ENCODE data around the gene ZBP1. TPM values are rescaled to one million over a fixed set of nuclear protein-coding genes. Genes with fewer than 3 reads are reported as not detected.

The ZBP1 gene
- total RNA-seq, 1 experiment from 2014 or later = not detected

GRCh38 chr20:57586370-57586793 is 33.8 kb downstream of the ZBP1 start:
- intact Hi-C loops (cut with micrococcal nuclease; ENCODE audit: unreplicated experiment) = no loop called here
- POLR2A ChIA-PET = no interaction called here
- CTCF ChIA-PET = interaction anchor here (1.2 kb wide), 1 partner anchor 10 kb away, joined by 4 read pairs; no protein-coding TSS in a partner anchor

GRCh38 chr20:57585466-57586213 is 34.6 kb downstream of the ZBP1 start:
- Histone ChIP-seq H3K27me3 (replicated peaks; ENCODE audit: control insufficient read depth, insufficient read depth, low read length) (no peaks in the 10 kb centered on the region), H3K4me3 (ENCODE audit: low read depth, low read length) (no peak overlapping the region), H3K9me3 (peaks cover 9% of the 10 kb centered on the region), H3K36me3 (ENCODE audit: control insufficient read depth, insufficient read depth, low read length) (no peaks in the 10 kb centered on the region), H3K4me1 (peaks cover 4% of the 10 kb centered on the region; the same call in 1 of the 2 replicates)
- Mint-ChIP-seq H3K4me3 (ENCODE audit: unreplicated experiment) (no peak overlapping the region), H3K27ac (ENCODE audit: unreplicated experiment) (no peak overlapping the region), H3K4me1 (ENCODE audit: low read depth, unreplicated experiment) (no peaks in the 10 kb centered on the region), H3K27me3 (ENCODE audit: insufficient read depth, unreplicated experiment) (peaks cover 4% of the 10 kb centered on the region), H3K9me3 (ENCODE audit: unreplicated experiment) (no peaks in the 10 kb centered on the region), H3K36me3 (ENCODE audit: insufficient read depth, unreplicated experiment) (no peaks in the 10 kb centered on the region)
- no peak for DNase-seq
- no peak for TF ChIP-seq CTCF (IDR thresholded peaks at IDR 0.05; ENCODE audit: insufficient read depth in 1 of 2, low read depth in 1 of 2, low read length in 1 of 2, severe bottlenecking in 1 of 2, unreplicated experiment in 1 of 2)
- ChIA-PET CTCF (interaction anchor here (0.7 to 1.3 kb wide), 4 partner anchors 11 to 284 kb away, joined by 3 to 4 read pairs (median 4); no protein-coding TSS in a partner anchor), POLR2A (no interaction called here)
- BruUV-seq (replicated peaks) = no TSS peak
- intact Hi-C loops (cut with micrococcal nuclease; ENCODE audit: unreplicated experiment) = no loop called here

More at GRCh38 chr20:57586370-57586793, 33.8 kb downstream of the ZBP1 start:
- no TSS peak for BruUV-seq (replicated peaks)
- Mint-ChIP-seq H3K4me3 (ENCODE audit: unreplicated experiment) (no peak overlapping the region), H3K4me1 (ENCODE audit: low read depth, unreplicated experiment) (no peaks in the 10 kb centered on the region), H3K9me3 (ENCODE audit: unreplicated experiment) (no peaks in the 10 kb centered on the region), H3K27me3 (ENCODE audit: insufficient read depth, unreplicated experiment) (peaks cover 6% of the 10 kb centered on the region), H3K36me3 (ENCODE audit: insufficient read depth, unreplicated experiment) (no peaks in the 10 kb centered on the region), H3K27ac (ENCODE audit: unreplicated experiment) (no peak overlapping the region)
- Histone ChIP-seq H3K4me3 (ENCODE audit: low read depth, low read length) (no peak overlapping the region), H3K4me1 (peaks cover 4% of the 10 kb centered on the region; the same call in 1 of the 2 replicates), H3K27me3 (replicated peaks; ENCODE audit: control insufficient read depth, insufficient read depth, low read length) (no peaks in the 10 kb centered on the region), H3K36me3 (ENCODE audit: control insufficient read depth, insufficient read depth, low read length) (no peaks in the 10 kb centered on the region), H3K9me3 (peaks cover 9% of the 10 kb centered on the region)
- TF ChIP-seq CTCF (IDR thresholded peaks at IDR 0.05; ENCODE audit: insufficient read depth in 1 of 2, low read depth in 1 of 2, low read length in 1 of 2, severe bottlenecking in 1 of 2, unreplicated experiment in 1 of 2) = no peak
- no peak for DNase-seq

GRCh38 chr20:57584768-57585461 is 35.3 kb downstream of the ZBP1 start:
- Mint-ChIP-seq H3K4me1 (ENCODE audit: low read depth, unreplicated experiment) (no peaks in the 10 kb centered on the region), H3K27me3 (ENCODE audit: insufficient read depth, unreplicated experiment) (peaks cover 11% of the 10 kb centered on the region), H3K9me3 (ENCODE audit: unreplicated experiment) (no peaks in the 10 kb centered on the region), H3K36me3 (ENCODE audit: insufficient read depth, unreplicated experiment) (no peaks in the 10 kb centered on the region), H3K4me3 (ENCODE audit: unreplicated experiment) (no peak overlapping the region), H3K27ac (ENCODE audit: unreplicated experiment) (no peak overlapping the region)
- no peak for TF ChIP-seq CTCF (IDR thresholded peaks at IDR 0.05; ENCODE audit: insufficient read depth in 1 of 2, low read depth in 1 of 2, low read length in 1 of 2, severe bottlenecking in 1 of 2, unreplicated experiment in 1 of 2)
- H3K4me1 ChIP-seq = peaks cover 4% of the 10 kb centered on the region; the same call in 1 of the 2 replicates
- BruUV-seq (replicated peaks) = no TSS peak
- DNase-seq = no peak
- H3K36me3 ChIP-seq (ENCODE audit: control insufficient read depth, insufficient read depth, low read length) = no peaks in the 10 kb centered on the region
- CTCF ChIA-PET = interaction anchor here (1.3 to 2.9 kb wide), 2 partner anchors 10 to 86 kb away, joined by 3 to 17 read pairs; no protein-coding TSS in a partner anchor
- intact Hi-C loops (cut with micrococcal nuclease; ENCODE audit: unreplicated experiment) = no loop called here
- H3K27me3 ChIP-seq (replicated peaks; ENCODE audit: control insufficient read depth, insufficient read depth, low read length) = no peaks in the 10 kb centered on the region
- POLR2A ChIA-PET = no interaction called here
- peaks cover 9% of the 10 kb centered on the region for H3K9me3 ChIP-seq
- no peak overlapping the region for H3K4me3 ChIP-seq (ENCODE audit: low read depth, low read length)
